Tibial nerve (tissue), 3 donors: ENCODE data around the gene ATE1.

Source experiments
- POLR2A ChIP-seq, 2 donors: fragments of 450-650 bp; IDR thresholded peaks; one replicate each; pipeline ENCODE4 v1.6.1; 2017; ENCODE audit warnings: antibody characterized with exemption in 2 of 2, mild to moderate bottlenecking in 2 of 2, moderate library complexity in 2 of 2
- TF ChIP-seq, protein P1 (sequence below), 5 experiments: fragments of 200-600 bp in 3 of 5; fragments of 450-650 bp in 2 of 5; sonication (generic) in 3 of 5; IDR thresholded peaks; one replicate each; pipeline ENCODE4 v1.5.1; 2016 to 2019; ENCODE audit warnings: antibody characterized with exemption in 5 of 5, mild to moderate bottlenecking in 3 of 5, moderate library complexity in 2 of 5

DNA sequence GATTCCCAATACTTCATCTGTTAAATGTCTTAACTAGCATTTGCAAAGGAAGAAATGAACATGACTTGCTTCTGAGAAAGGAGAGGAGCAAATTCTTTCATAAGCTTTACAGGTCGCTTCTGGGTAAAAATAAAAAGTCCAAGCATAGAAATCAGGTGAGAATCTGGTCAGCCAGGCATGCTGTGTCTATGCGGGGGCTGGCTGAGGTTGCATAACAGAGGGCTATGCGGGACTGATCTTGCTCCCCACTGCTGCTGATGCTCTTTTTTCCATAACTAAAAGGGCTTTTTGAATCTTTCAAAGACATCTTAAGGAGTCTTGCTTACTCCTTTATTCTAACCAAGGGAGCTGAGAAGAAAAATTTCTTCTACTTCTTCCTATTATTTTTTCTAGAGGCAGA lies 236.9 kb downstream of the ATE1 start:
- TF ChIP-seq POLR2A (IDR thresholded peaks at IDR 0.05) = no peak
- TF ChIP-seq, protein P1, sequence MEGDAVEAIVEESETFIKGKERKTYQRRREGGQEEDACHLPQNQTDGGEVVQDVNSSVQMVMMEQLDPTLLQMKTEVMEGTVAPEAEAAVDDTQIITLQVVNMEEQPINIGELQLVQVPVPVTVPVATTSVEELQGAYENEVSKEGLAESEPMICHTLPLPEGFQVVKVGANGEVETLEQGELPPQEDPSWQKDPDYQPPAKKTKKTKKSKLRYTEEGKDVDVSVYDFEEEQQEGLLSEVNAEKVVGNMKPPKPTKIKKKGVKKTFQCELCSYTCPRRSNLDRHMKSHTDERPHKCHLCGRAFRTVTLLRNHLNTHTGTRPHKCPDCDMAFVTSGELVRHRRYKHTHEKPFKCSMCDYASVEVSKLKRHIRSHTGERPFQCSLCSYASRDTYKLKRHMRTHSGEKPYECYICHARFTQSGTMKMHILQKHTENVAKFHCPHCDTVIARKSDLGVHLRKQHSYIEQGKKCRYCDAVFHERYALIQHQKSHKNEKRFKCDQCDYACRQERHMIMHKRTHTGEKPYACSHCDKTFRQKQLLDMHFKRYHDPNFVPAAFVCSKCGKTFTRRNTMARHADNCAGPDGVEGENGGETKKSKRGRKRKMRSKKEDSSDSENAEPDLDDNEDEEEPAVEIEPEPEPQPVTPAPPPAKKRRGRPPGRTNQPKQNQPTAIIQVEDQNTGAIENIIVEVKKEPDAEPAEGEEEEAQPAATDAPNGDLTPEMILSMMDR (IDR thresholded peaks at IDR 0.05) = no peak
